Smooth muscle cell (in vitro differentiated cells): ENCODE measurements around the gene STK36. TPM values are rescaled to one million over a fixed set of nuclear protein-coding genes. Genes with fewer than 3 reads are reported as not detected.
"Not testable (repeated sequence)": the region's sequence is repeated elsewhere in the genome, so short reads cannot be mapped to it uniquely, and the experiment has no call there.

Experiments
- DNase-seq: peaks from one replicate; lab custom pipeline; 2025; ENCODE audit not compliant: unreplicated experiment; lab: John Stamatoyannopoulos, UW
- H2AFZ ChIP-seq: fragments of 200-600 bp; sonication (generic); 2 replicates; pipeline ENCODE4 v1.6.0; 2016; ENCODE audit warnings: antibody characterized with exemption, low read depth, mild to moderate bottlenecking
- H3F3A ChIP-seq: fragments of 200-600 bp; sonication (generic); 2 replicates; pipeline ENCODE4 v1.6.0; 2017; ENCODE audit warnings: antibody characterized with exemption, low read depth
- H3K27ac ChIP-seq: fragments of 200-600 bp; sonication (generic); 2 replicates; pipeline ENCODE4 v1.5.1; 2016; ENCODE audit warnings: low read depth, mild to moderate bottlenecking
- H3K27me3 ChIP-seq: fragments of 200-600 bp; sonication (generic); 2 replicates; pipeline ENCODE4 v1.6.1; 2016; ENCODE audit warnings: low read depth, mild to moderate bottlenecking
- H3K36me3 ChIP-seq: fragments of 200-600 bp; sonication (generic); 2 replicates; pipeline ENCODE4 v1.5.1; 2016; ENCODE audit warnings: low read depth
- H3K4me1 ChIP-seq: fragments of 200-600 bp; sonication (generic); 2 replicates; pipeline ENCODE4 v1.5.1; 2016; ENCODE audit warnings: low read depth
- H3K4me2 ChIP-seq: fragments of 200-600 bp; sonication (generic); 2 replicates; pipeline ENCODE4 v1.6.0; 2016; ENCODE audit warnings: mild to moderate bottlenecking
- H3K4me3 ChIP-seq: fragments of 200-600 bp; sonication (generic); 2 replicates; pipeline ENCODE4 v1.5.1; 2016; ENCODE audit warnings: mild to moderate bottlenecking
- H3K79me2 ChIP-seq: fragments of 200-600 bp; sonication (generic); 2 replicates; pipeline ENCODE4 v1.6.0; 2016; ENCODE audit warnings: low read depth, mild to moderate bottlenecking
- H3K9ac ChIP-seq: fragments of 200-600 bp; sonication (generic); 2 replicates; pipeline ENCODE4 v1.6.0; 2016; ENCODE audit warnings: low read depth
- H3K9me3 ChIP-seq: fragments of 200-600 bp; sonication (generic); replicated peaks from 2 replicates; pipeline ENCODE4 v1.5.1; 2016; ENCODE audit warnings: low read depth
- H4K20me1 ChIP-seq: fragments of 200-600 bp; sonication (generic); 2 replicates; pipeline ENCODE4 v1.6.0; 2016; ENCODE audit warnings: low read depth
- WGBS: methylation state at CpG from one replicate; pipeline ENCODE4 v1.1.7; 2016; ENCODE audit warnings: low lambda C conversion rate; 5-methylcytosine and 5-hydroxymethylcytosine counted together
- polyA plus RNA-seq: library from polyadenylated mRNA; unstranded; fragments of >200 nt; fragmentation: Nextera tagmentation; extraction: Ambion mirVana; gene quantifications from 2 replicates; pipeline ENCODE4 v1.2.1, GENCODE V29; 2016
- total RNA-seq: library from RNA; depleted of rRNA; stranded (reverse); fragments of >200 nt; gene quantifications from 2 replicates; pipeline ENCODE4 v1.2.3, GENCODE V29; 2014
- TF ChIP-seq, protein P1 (sequence below): fragments of 200-600 bp; sonication (generic); IDR thresholded peaks from 2 replicates; pipeline ENCODE4 v1.5.1; 2017; ENCODE audit warnings: borderline replicate concordance, mild to moderate bottlenecking, antibody characterized with exemption; ENCODE audit not compliant: insufficient read depth, poor library complexity, severe bottlenecking

STK36 gene
- total and polyA plus RNA-seq, 2 experiments from 2014 or later: 18.8 to 22.7 TPM

- not testable (repeated sequence) for H3K36me3 ChIP-seq, H3K4me1 ChIP-seq, H4K20me1 ChIP-seq, DNase-seq, H3K4me3 ChIP-seq, H3K9ac ChIP-seq, H3K27ac ChIP-seq, H3K27me3 ChIP-seq, H2AFZ ChIP-seq, H3K79me2 ChIP-seq, H3K9me3 ChIP-seq, H3K4me2 ChIP-seq, H3F3A ChIP-seq
- 29% methylated on average over 5 of the region's 5 CpGs for WGBS
- TF ChIP-seq, protein P1, sequence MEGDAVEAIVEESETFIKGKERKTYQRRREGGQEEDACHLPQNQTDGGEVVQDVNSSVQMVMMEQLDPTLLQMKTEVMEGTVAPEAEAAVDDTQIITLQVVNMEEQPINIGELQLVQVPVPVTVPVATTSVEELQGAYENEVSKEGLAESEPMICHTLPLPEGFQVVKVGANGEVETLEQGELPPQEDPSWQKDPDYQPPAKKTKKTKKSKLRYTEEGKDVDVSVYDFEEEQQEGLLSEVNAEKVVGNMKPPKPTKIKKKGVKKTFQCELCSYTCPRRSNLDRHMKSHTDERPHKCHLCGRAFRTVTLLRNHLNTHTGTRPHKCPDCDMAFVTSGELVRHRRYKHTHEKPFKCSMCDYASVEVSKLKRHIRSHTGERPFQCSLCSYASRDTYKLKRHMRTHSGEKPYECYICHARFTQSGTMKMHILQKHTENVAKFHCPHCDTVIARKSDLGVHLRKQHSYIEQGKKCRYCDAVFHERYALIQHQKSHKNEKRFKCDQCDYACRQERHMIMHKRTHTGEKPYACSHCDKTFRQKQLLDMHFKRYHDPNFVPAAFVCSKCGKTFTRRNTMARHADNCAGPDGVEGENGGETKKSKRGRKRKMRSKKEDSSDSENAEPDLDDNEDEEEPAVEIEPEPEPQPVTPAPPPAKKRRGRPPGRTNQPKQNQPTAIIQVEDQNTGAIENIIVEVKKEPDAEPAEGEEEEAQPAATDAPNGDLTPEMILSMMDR: peak; percentile 68
Observed at GRCh38 chr2:218687400-218688060, 15.6 kb downstream of the STK36 start.

DNA sequence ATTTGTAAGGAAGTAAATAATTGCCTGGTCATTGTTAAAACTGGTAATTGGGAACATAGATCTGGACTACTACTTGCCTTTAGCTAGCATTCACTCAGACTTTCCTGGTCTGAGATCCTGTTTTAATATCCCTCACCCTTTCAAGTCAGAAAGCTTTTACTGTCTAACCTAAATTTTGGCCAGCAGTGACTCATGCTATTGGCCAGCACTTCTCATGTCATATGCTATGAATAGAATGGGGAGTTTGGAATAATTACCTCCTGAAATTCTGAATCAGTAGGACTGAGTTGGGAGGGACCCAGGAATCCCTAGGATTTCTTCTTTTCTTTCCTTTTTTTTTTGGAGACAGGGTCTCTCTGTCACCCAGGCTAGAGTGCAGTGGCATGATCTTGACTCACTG is 19.3 kb downstream of the STK36 start:
- peaks cover 3% of the 10 kb centered on the region for H4K20me1 ChIP-seq
- no peaks in the 10 kb centered on the region for H3K79me2 ChIP-seq
- no peak overlapping the region for H3K4me2 ChIP-seq
- H3K9me3 ChIP-seq: no peaks in the 10 kb centered on the region
- H3K9ac ChIP-seq: no peak overlapping the region
- H3K4me3 ChIP-seq: no peak overlapping the region
- no peak for DNase-seq
- H2AFZ ChIP-seq: no peak overlapping the region
- TF ChIP-seq, protein P1: no peak
- peaks cover 8% of the 10 kb centered on the region for H3K4me1 ChIP-seq
- no peaks in the 10 kb centered on the region for H3F3A ChIP-seq
- H3K27me3 ChIP-seq: no peaks in the 10 kb centered on the region
- H3K27ac ChIP-seq: no peak overlapping the region
- peaks cover 4% of the 10 kb centered on the region for H3K36me3 ChIP-seq

- H4K20me1 ChIP-seq: no peaks in the 10 kb centered on the region
- H3K36me3 ChIP-seq: peaks cover 4% of the 10 kb centered on the region
- no peak for DNase-seq
- no peaks in the 10 kb centered on the region for H3K27me3 ChIP-seq
- WGBS: 95% methylated on average over 3 of the region's 3 CpGs
- TF ChIP-seq, protein P1: no peak
- no peak overlapping the region for H3K9ac ChIP-seq
- H3K27ac ChIP-seq: no peak overlapping the region
- no peak overlapping the region for H3K4me2 ChIP-seq
- no peaks in the 10 kb centered on the region for H3F3A ChIP-seq
- H3K4me3 ChIP-seq: no peak overlapping the region
- no peak overlapping the region for H2AFZ ChIP-seq
- H3K79me2 ChIP-seq: no peaks in the 10 kb centered on the region
- H3K4me1 ChIP-seq: peaks cover 8% of the 10 kb centered on the region
- H3K9me3 ChIP-seq: no peaks in the 10 kb centered on the region
Observed at GRCh38 chr2:218694405-218695145, 22.7 kb downstream of the STK36 start.

- Histone ChIP-seq H3K27ac (no peak overlapping the region), H3K4me2 (no peak overlapping the region), H3K27me3 (no peaks in the 10 kb centered on the region), H3K9ac (no peak overlapping the region), H3K9me3 (no peaks in the 10 kb centered on the region), H3K4me3 (no peak overlapping the region), H3K4me1 (peaks cover 4% of the 10 kb centered on the region), H3F3A (no peaks in the 10 kb centered on the region), H4K20me1 (no peaks in the 10 kb centered on the region), H3K36me3 (no peaks in the 10 kb centered on the region), H3K79me2 (no peaks in the 10 kb centered on the region), H2AFZ (no peak overlapping the region)
- DNase-seq: no peak
- over 99% methylated on average over 8 of the region's 8 CpGs for WGBS
- TF ChIP-seq, protein P1: no peak
Observed at GRCh38 chr2:218698885-218699284, 27.0 kb downstream of the STK36 start.
